H1 (cell line): ENCODE results near the gene ANXA1. TPM values are rescaled to one million over a fixed set of nuclear protein-coding genes. Genes with fewer than 3 reads are reported as not detected.

Experiments used
- CTCF ChIA-PET: fragments of 300-600 bp; sonication (Branson Sonifier 250); formaldehyde crosslinking; loops from one replicate; lab custom pipeline; 2021; ENCODE audit not compliant: partially characterized antibody; lab: Charles Lee
- POLR2A ChIA-PET: fragments of 300-600 bp; sonication (Branson Sonifier 250); formaldehyde crosslinking; loops from one replicate; lab custom pipeline; 2021; ENCODE audit warnings: inconsistent platforms; ENCODE audit not compliant: partially characterized antibody; lab: Charles Lee
- DNase-seq, 2 experiments: peaks; one replicate each; pipeline versions ENCODE4 v3.0.0 to v3.0.0-alpha.2; 2010 to 2022; ENCODE audit warnings: low spot score in 2 of 2, low read depth in 1 of 2, mixed read lengths in 1 of 2
- FAIRE-seq: peaks from 2 replicates; lab custom pipeline; 2011; peaks lifted over from hg19 to GRCh38; lab: Jason Lieb, UNC
- H2AFZ ChIP-seq: 2 replicates; pipeline ENCODE4 v1.8.1; 2012; ENCODE audit warnings: low read length, inconsistent platforms
- H2AK5ac ChIP-seq: 2 replicates; pipeline ENCODE4 v1.6.1; 2013; ENCODE audit warnings: low read depth, low read length
- H2BK120ac ChIP-seq: replicated peaks from 2 replicates; pipeline ENCODE3; 2013; ENCODE audit warnings: low read depth, low read length, inconsistent platforms
- H2BK12ac ChIP-seq: 2 replicates; pipeline ENCODE4 v1.6.1; 2013; ENCODE audit warnings: low read depth, low read length
- H2BK15ac ChIP-seq: 2 replicates; pipeline ENCODE4 v1.6.1; 2013; ENCODE audit warnings: low read length
- H2BK20ac ChIP-seq: 2 replicates; pipeline ENCODE4 v1.6.1; 2013; ENCODE audit warnings: low read length
- H2BK5ac ChIP-seq: 2 replicates; pipeline ENCODE4 v1.6.1; 2013; ENCODE audit warnings: low read depth, low read length
- H3K14ac ChIP-seq: 2 replicates; pipeline ENCODE4 v1.6.1; 2013; ENCODE audit warnings: inconsistent platforms; ENCODE audit not compliant: insufficient read length
- H3K18ac ChIP-seq: 2 replicates; pipeline ENCODE4 v1.6.1; 2013; ENCODE audit warnings: low read length; ENCODE audit errors: extremely low read depth
- H3K23ac ChIP-seq: 2 replicates; pipeline ENCODE4 v1.6.1; 2013; ENCODE audit warnings: inconsistent platforms; ENCODE audit not compliant: insufficient read length
- H3K23me2 ChIP-seq: 2 replicates; pipeline ENCODE4 v1.6.1; 2013; ENCODE audit warnings: low read depth, low read length
- H3K27ac ChIP-seq: 2 replicates; pipeline ENCODE4 v1.6.1; 2011; ENCODE audit warnings: low read depth, low read length, inconsistent platforms
- H3K27me3 ChIP-seq, 4 experiments: replicated peaks in 1 of 4; 1 replicate in 1 of 4; 2 replicates in 3 of 4; pipeline versions ENCODE4 v1.6.1 to v1.8.1; 2011 to 2013; ENCODE audit warnings: low read length in 3 of 4, mild to moderate bottlenecking in 3 of 4, inconsistent platforms in 2 of 4, mixed read lengths in 2 of 4, moderate library complexity in 1 of 4; ENCODE audit not compliant: control insufficient read depth in 3 of 4, insufficient read depth in 3 of 4; ENCODE audit errors: extremely low read depth in 1 of 4
- H3K36me3 ChIP-seq, 4 experiments: 2 replicates each; pipeline versions ENCODE4 v1.6.1 to v1.8.1; 2011 to 2013; ENCODE audit warnings: mild to moderate bottlenecking in 4 of 4, low read length in 3 of 4, moderate library complexity in 2 of 4, control low read depth in 1 of 4, inconsistent platforms in 1 of 4; ENCODE audit not compliant: insufficient read depth in 4 of 4, control insufficient read depth in 2 of 4
- H3K4ac ChIP-seq: replicated peaks from 2 replicates; pipeline ENCODE3; 2013; ENCODE audit warnings: low read length, low read depth, mixed read lengths, inconsistent platforms; ENCODE audit not compliant: insufficient read length
- H3K4me1 ChIP-seq, 4 experiments: replicated peaks in 1 of 4; 1 replicate in 1 of 4; 2 replicates in 3 of 4; pipeline versions ENCODE4 v1.6.1 to v1.8.1; 2011 to 2013; ENCODE audit warnings: low read length in 3 of 4, inconsistent platforms in 2 of 4, mixed read lengths in 1 of 4; ENCODE audit not compliant: insufficient read depth in 4 of 4, control insufficient read depth in 3 of 4
- H3K4me2 ChIP-seq, 2 experiments: 2 replicates each; pipeline versions ENCODE4 v1.6.1 to v1.8.1; 2011 to 2013; ENCODE audit warnings: low read depth in 2 of 2, low read length in 2 of 2, control low read depth in 1 of 2, inconsistent platforms in 1 of 2, mild to moderate bottlenecking in 1 of 2; ENCODE audit not compliant: insufficient read depth in 1 of 2
- H3K4me3 ChIP-seq, 4 experiments: fragments of 200-600, 300-600 bp in 1 of 4; sonication (generic), shearing (Covaris generic), sonication (Bioruptor Twin) in 1 of 4; 2 replicates each; pipeline versions ENCODE4 v1.5.1 to v1.8.1; 2011 to 2016; ENCODE audit warnings: low read length in 4 of 4, low read depth in 3 of 4, control low read depth in 2 of 4, inconsistent platforms in 2 of 4, mild to moderate bottlenecking in 2 of 4, mixed read lengths in 1 of 4, moderate library complexity in 1 of 4; ENCODE audit not compliant: insufficient read depth in 2 of 4; ENCODE audit errors: extremely low read depth in 1 of 4
- H3K56ac ChIP-seq: replicated peaks from 2 replicates; pipeline ENCODE3; 2013; ENCODE audit warnings: low read depth, mild to moderate bottlenecking, mixed read lengths, low read length, inconsistent platforms; ENCODE audit not compliant: insufficient read length
- H3K79me1 ChIP-seq: 2 replicates; pipeline ENCODE4 v1.6.1; 2013; ENCODE audit warnings: low read depth, low read length, control low read depth
- H3K79me2 ChIP-seq, 2 experiments: 2 replicates each; pipeline versions ENCODE4 v1.6.1 to v1.8.1; 2012 to 2013; ENCODE audit warnings: low read length in 2 of 2, mild to moderate bottlenecking in 2 of 2, inconsistent platforms in 1 of 2; ENCODE audit not compliant: insufficient read depth in 2 of 2, control insufficient read depth in 1 of 2
- H3K9ac ChIP-seq, 4 experiments: replicated peaks in 1 of 4; 1 replicate in 1 of 4; 2 replicates in 3 of 4; pipeline versions ENCODE4 v1.6.1 to v1.8.1; 2011 to 2013; ENCODE audit warnings: low read depth in 3 of 4, low read length in 3 of 4, control low read depth in 2 of 4, mild to moderate bottlenecking in 2 of 4, moderate library complexity in 2 of 4, inconsistent platforms in 1 of 4; ENCODE audit errors: extremely low read depth in 1 of 4
- H3K9me3 ChIP-seq, 2 experiments: 2 replicates each; pipeline versions ENCODE4 v1.6.1 to v1.8.1; 2012 to 2013; ENCODE audit warnings: mild to moderate bottlenecking in 2 of 2, moderate library complexity in 2 of 2, control low read depth in 1 of 2, inconsistent platforms in 1 of 2, low read depth in 1 of 2, low read length in 1 of 2, mixed read lengths in 1 of 2; ENCODE audit not compliant: insufficient read depth in 2 of 2
- H4K20me1 ChIP-seq, 2 experiments: replicated peaks in 1 of 2; 2 replicates each; pipeline versions ENCODE3 to v1.8.1; 2011 to 2013; ENCODE audit warnings: inconsistent platforms in 2 of 2, low read length in 2 of 2, mild to moderate bottlenecking in 1 of 2; ENCODE audit not compliant: insufficient read depth in 2 of 2, control insufficient read depth in 1 of 2
- H4K5ac ChIP-seq: 2 replicates; pipeline ENCODE4 v1.6.1; 2013; ENCODE audit warnings: low read length, low read depth, mixed read lengths, inconsistent platforms; ENCODE audit not compliant: insufficient read length
- H4K8ac ChIP-seq: 2 replicates; pipeline ENCODE4 v1.8.0; 2013; ENCODE audit warnings: mild to moderate bottlenecking, moderate library complexity, low read length, inconsistent platforms; ENCODE audit not compliant: insufficient read depth; ENCODE audit errors: extremely low read depth
- H4K91ac ChIP-seq: replicated peaks from 2 replicates; pipeline ENCODE3; 2013; ENCODE audit warnings: low read length, mixed read lengths, inconsistent platforms; ENCODE audit not compliant: insufficient read length
- CHD1 ChIP-seq: IDR thresholded peaks from 2 replicates; pipeline ENCODE4 v1.6.1; 2012; ENCODE audit warnings: low read depth, low read length, improper control_type of control experiment
- CTCF ChIP-seq, 3 experiments: IDR thresholded peaks; 1 replicate in 2 of 3; 2 replicates in 1 of 3; pipeline versions ENCODE4 v1.5.1 to v1.6.1; 2011; ENCODE audit warnings: low read length in 3 of 3, mild to moderate bottlenecking in 3 of 3, inconsistent platforms in 2 of 3, low read depth in 1 of 3, moderate library complexity in 1 of 3; ENCODE audit not compliant: insufficient read depth in 1 of 3; ENCODE audit errors: control extremely low read depth in 1 of 3
- EP300 ChIP-seq, 2 experiments: IDR thresholded peaks; 1 replicate in 1 of 2; 2 replicates in 1 of 2; pipeline ENCODE4 v1.6.1; 2011 to 2012; ENCODE audit warnings: low read depth in 2 of 2, low read length in 2 of 2, mild to moderate bottlenecking in 2 of 2, borderline replicate concordance in 1 of 2, inconsistent platforms in 1 of 2, moderate library complexity in 1 of 2
- YY1 ChIP-seq: IDR thresholded peaks from 2 replicates; pipeline ENCODE4 v1.6.1; 2011; ENCODE audit warnings: low read depth, mild to moderate bottlenecking, low read length
- WGBS, 2 experiments: shearing (Covaris generic) in 1 of 2; methylation state at CpG; one replicate each; pipeline versions ENCODE4 v1.1.6 to v1.1.7; 2013 to 2015; ENCODE audit warnings: low lambda C conversion rate in 2 of 2, mixed read lengths in 2 of 2, inconsistent platforms in 1 of 2, low coverage in 1 of 2, missing lambda C conversion rate in 1 of 2; ENCODE audit not compliant: insufficient replicate concordance in 2 of 2, insufficient coverage in 1 of 2, insufficient read length in 1 of 2; ENCODE audit errors: extremely low coverage in 1 of 2, missing lambda C conversion rate in 1 of 2; 5-methylcytosine and 5-hydroxymethylcytosine counted together
- polyA plus RNA-seq, 7 experiments: library from polyadenylated mRNA; depleted of rRNA in 3 of 7; stranded (reverse) in 5 of 7; unstranded in 2 of 7; fragments of >200 nt in 5 of 7; fragments of 200-250 nt in 2 of 7; gene quantifications; 1 replicate in 5 of 7; 2 replicates in 1 of 7; 4 replicates in 1 of 7; pipeline versions ENCODE4 v1.2.1 to v1.2.3, GENCODE V29; 2011 to 2013; ENCODE audit warnings: missing spikeins in 2 of 7, mixed read lengths in 2 of 7
- total RNA-seq: library from RNA; stranded (reverse); fragmentation: NEBNext Ultra II Directional; extraction: Animal tissue kit (Norgen Biotek cat#: 25700); gene quantifications from 2 replicates; pipeline ENCODE4 v1.2.1, GENCODE V29; 2021

ANXA1 gene
- total and polyA plus RNA-seq, 2 of the 8 experiments (the other 6 are each of a cell fraction or from before 2014, with no cell fraction given): 0.71 to 5.7 TPM

DNA sequence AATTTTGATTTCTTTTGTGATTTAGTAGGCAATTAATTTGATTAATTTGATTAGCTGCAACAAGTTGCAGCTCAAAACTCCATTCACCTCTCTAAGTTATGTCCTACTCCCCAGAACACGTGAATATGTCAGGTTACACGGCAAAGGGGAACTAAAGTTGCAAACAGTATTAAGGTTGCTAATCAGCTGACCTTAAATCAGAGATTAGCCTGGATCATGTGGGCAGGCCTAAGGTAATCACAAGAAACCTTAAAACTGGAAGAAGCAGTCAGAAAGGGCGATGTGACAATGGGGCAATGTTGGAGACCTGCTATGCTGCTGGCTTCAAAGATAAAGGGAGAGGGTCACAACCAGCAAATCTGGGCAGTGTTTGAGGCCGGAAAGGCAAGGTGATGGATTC, 47.3 kb upstream of the ANXA1 start:
- TF ChIP-seq YY1: no peak
- TF ChIP-seq CTCF (IDR thresholded peaks at IDR 0.05; ENCODE audit: control extremely low read depth in 1 of 3, insufficient read depth in 1 of 3, low read depth in 1 of 3, low read length in 3 of 3): no peak
- TF ChIP-seq EP300 (IDR thresholded peaks at IDR 0.05; ENCODE audit: borderline replicate concordance in 1 of 2, low read depth in 2 of 2, low read length in 2 of 2): no peak
- TF ChIP-seq CHD1: no peak
- Histone ChIP-seq H2AK5ac (no peak overlapping the region), H2BK120ac (no peak overlapping the region), H3K56ac (no peak overlapping the region), H4K5ac (no peak overlapping the region), H3K4me2 (no peak overlapping the region), H3K27ac (no peak overlapping the region), H2AFZ (peak overlapping the region; percentile 37; the same call in 1 of the 2 replicates), H3K79me1 (no peaks in the 10 kb centered on the region), H2BK12ac (no peak overlapping the region), H3K4me1 (no peaks in the 10 kb centered on the region), H3K79me2 (no peaks in the 10 kb centered on the region), H3K23me2 (no peaks in the 10 kb centered on the region), H3K18ac (no peak overlapping the region), H2BK5ac (no peak overlapping the region), H4K20me1 (no peaks in the 10 kb centered on the region), H4K8ac (no peak overlapping the region), H4K91ac (no peak overlapping the region), H3K27me3 (no peaks in the 10 kb centered on the region), H3K4me3 (no peak overlapping the region), H3K9ac (no peak overlapping the region), H3K14ac (no peak overlapping the region), H3K4ac (no peak overlapping the region), H3K36me3 (no peaks in the 10 kb centered on the region), H3K23ac (no peak overlapping the region), H3K9me3 (no peaks in the 10 kb centered on the region), H2BK20ac (no peak overlapping the region), H2BK15ac (no peak overlapping the region)
- WGBS, 2 experiments: 92% methylated on average over 4 of the region's 4 CpGs; no CpG with 5 or more reads in 1 of the 2 experiments
- FAIRE-seq (no peak), DNase-seq (no peak)
- ChIA-PET CTCF (interaction anchor here (0.9 to 1.2 kb wide), 3 partner anchors 11 to 247 kb away, joined by 3 to 4 read pairs (median 3); no protein-coding TSS in a partner anchor), POLR2A (no interaction called here)
